GM19468 (cell line): ENCODE results near the gene SNAP29.
"Not testable (repeated sequence)": the region's sequence is repeated elsewhere in the genome, so short reads cannot be mapped to it uniquely, and the experiment has no call there.

Source experiments
- ATAC-seq: cut with Tn5 transposase; IDR thresholded peaks from one replicate; pipeline ENCODE4 v1.9.1; 2021; ENCODE audit warnings: mild to moderate bottlenecking, moderate library complexity, moderate number of reproducible peaks; ENCODE audit not compliant: unreplicated experiment; ENCODE audit errors: extremely low read depth

SNAP29 gene

GRCh38 chr22:20890975-20891374 lies 32.2 kb downstream of the SNAP29 start:
- ATAC-seq: no peak

GRCh38 chr22:20897737-20898136 lies 38.9 kb downstream of the SNAP29 start:
- ATAC-seq: not testable (repeated sequence)

- no peak for ATAC-seq
Observed at GRCh38 chr22:20899827-20900423, 41.1 kb downstream of the SNAP29 start.

GRCh38 chr22:20901093-20902033 lies 42.6 kb downstream of the SNAP29 start:
- not testable (repeated sequence) for ATAC-seq

- no peak for ATAC-seq
Observed at GRCh38 chr22:20903093-20903492, 44.3 kb downstream of the SNAP29 start.

- no peak for ATAC-seq
Observed at GRCh38 chr22:20904008-20904979, 45.5 kb downstream of the SNAP29 start.

GRCh38 chr22:20904980-20905355 lies 46.2 kb downstream of the SNAP29 start:
- ATAC-seq: no peak

GRCh38 chr22:20905415-20906386 lies 46.9 kb downstream of the SNAP29 start:
- no peak for ATAC-seq

GRCh38 chr22:20906387-20906767 lies 47.6 kb downstream of the SNAP29 start:
- no peak for ATAC-seq

- ATAC-seq: not testable (repeated sequence)
Observed at GRCh38 chr22:20908717-20909116, 49.9 kb downstream of the SNAP29 start.

GRCh38 chr22:20909543-20910303 lies 50.9 kb downstream of the SNAP29 start:
- ATAC-seq: no peak

- ATAC-seq: no peak
Observed at GRCh38 chr22:20912494-20912893, 53.7 kb downstream of the SNAP29 start.

GRCh38 chr22:20916916-20917810 lies 58.4 kb downstream of the SNAP29 start, which contains the start of gene CRKL:
Gene CRKL (plus strand): TSS chr22:20917407. CDS start chr22:20917935, 528 bp downstream.
- ATAC-seq: peak; percentile 81

GRCh38 chr22:20918663-20919218 lies 59.9 kb downstream of the SNAP29 start:
- no peak for ATAC-seq

- no peak for ATAC-seq
Observed at GRCh38 chr22:20919718-20920117, 60.9 kb downstream of the SNAP29 start.

GRCh38 chr22:20920881-20921203 lies 62.0 kb downstream of the SNAP29 start:
- ATAC-seq: no peak

- ATAC-seq: no peak
Observed at GRCh38 chr22:20922141-20922751, 63.4 kb downstream of the SNAP29 start.
